Activated T-helper 2 cell treated with anti-CD3 and anti-CD28 coated beads, Interferon-gamma antibody, Interleukin-2, Interleukin-4, amounts not matched to agents 10 μg/mL and 5 μg/mL and 100 μg/mL, durations not matched to agents 14 hours and 24 hours and 36 hours (primary cell): ENCODE data around the gene TMPRSS4. TPM values are rescaled to one million over a fixed set of nuclear protein-coding genes. Genes with fewer than 3 reads are reported as not detected.

ENCODE experiments used
- DNase-seq: peaks from one replicate; pipeline ENCODE4 v3.0.0; 2021; ENCODE audit warnings: low spot score
- H3K27ac Mint-ChIP-seq: one replicate; pipeline ENCODE4 v1.8.0; 2021; ENCODE audit warnings: mixed read lengths
- H3K27me3 Mint-ChIP-seq: one replicate; pipeline ENCODE4 v1.8.0; 2021; ENCODE audit warnings: low read depth, mixed read lengths
- H3K36me3 Mint-ChIP-seq: one replicate; pipeline ENCODE4 v1.8.0; 2021; ENCODE audit warnings: low read depth, mixed read lengths
- H3K4me1 Mint-ChIP-seq: one replicate; pipeline ENCODE4 v1.8.0; 2021; ENCODE audit warnings: low read depth, mixed read lengths
- H3K4me3 Mint-ChIP-seq: one replicate; pipeline ENCODE4 v1.8.0; 2021; ENCODE audit warnings: low read depth, mild to moderate bottlenecking, moderate library complexity, mixed read lengths
- H3K9me3 Mint-ChIP-seq: one replicate; pipeline ENCODE4 v1.8.0; 2021; ENCODE audit warnings: mixed read lengths
- intact Hi-C: fragments of 100-400 bp; cut with micrococcal nuclease; formaldehyde crosslinking; loops from one replicate; pipeline ENCODE4 v1.15.1; 2023
- total RNA-seq: library from RNA; stranded (reverse); gene quantifications from 2 replicates; pipeline ENCODE4 v1.2.3, GENCODE V29; 2022

The TMPRSS4 gene, protein sequence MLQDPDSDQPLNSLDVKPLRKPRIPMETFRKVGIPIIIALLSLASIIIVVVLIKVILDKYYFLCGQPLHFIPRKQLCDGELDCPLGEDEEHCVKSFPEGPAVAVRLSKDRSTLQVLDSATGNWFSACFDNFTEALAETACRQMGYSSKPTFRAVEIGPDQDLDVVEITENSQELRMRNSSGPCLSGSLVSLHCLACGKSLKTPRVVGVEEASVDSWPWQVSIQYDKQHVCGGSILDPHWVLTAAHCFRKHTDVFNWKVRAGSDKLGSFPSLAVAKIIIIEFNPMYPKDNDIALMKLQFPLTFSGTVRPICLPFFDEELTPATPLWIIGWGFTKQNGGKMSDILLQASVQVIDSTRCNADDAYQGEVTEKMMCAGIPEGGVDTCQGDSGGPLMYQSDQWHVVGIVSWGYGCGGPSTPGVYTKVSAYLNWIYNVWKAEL
- not detected in 2 replicates for total RNA-seq

DNA sequence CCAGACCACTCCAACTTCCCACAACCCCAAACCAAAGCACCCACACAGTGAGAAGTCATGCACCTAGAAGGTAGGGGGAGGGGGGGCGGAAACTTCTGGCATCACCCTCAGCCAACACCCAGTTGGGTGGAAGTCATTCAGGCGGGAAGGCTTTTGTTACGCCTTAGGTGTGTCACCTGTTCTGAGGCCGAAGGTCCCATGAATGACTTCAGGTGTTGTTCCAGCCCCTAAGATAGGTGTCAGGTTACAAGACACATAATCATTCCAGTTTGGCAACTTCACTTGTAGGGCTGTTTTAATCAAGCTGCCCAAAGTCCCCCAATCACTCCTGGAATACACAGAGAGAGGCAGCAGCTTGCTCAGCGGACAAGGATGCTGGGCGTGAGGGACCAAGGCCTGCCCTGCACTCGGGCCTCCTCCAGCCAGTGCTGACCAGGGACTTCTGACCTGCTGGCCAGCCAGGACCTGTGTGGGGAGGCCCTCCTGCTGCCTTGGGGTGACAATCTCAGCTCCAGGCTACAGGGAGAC, at the start of gene TMPRSS4:
Gene TMPRSS4, plus strand, starts transcription at position 325 of the 528 bp plus-strand sequence. CDS start 225 bp downstream, outside the sequence.
- Mint-ChIP-seq H3K4me1 (peaks cover 1% of the 10 kb centered on the region), H3K27ac (no peak within 1 kb of the TSS), H3K9me3 (no peaks in the 10 kb centered on the region), H3K27me3 (peaks cover 6% of the 10 kb centered on the region), H3K4me3 (no peak within 1 kb of the TSS), H3K36me3 (no peaks in the 10 kb centered on the region)
- no peak for DNase-seq
- intact Hi-C loops, result no loop called here

DNA sequence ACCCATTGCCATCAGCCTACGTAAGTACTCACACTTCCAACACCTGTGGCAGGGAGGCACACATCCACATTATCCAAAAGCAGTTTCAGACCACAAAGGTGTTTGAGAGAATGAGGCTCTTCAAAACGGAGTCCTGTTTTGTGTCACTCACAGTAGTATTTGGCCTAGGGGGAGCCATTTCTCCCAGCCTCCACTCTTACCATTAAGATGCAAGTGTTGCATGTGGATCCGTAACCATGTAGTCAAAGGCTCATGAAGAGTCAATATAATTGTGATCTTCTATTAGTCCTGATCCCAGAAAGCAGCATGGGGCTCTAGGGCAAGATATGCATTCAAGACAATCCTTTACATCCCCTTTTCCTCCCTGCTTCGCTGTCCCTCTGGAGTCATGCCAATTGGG, 49.2 kb upstream of the TMPRSS4 start:
- H3K4me3 Mint-ChIP-seq, result no peak overlapping the region
- H3K27me3 Mint-ChIP-seq, result no peaks in the 10 kb centered on the region
- peaks cover 22% of the 10 kb centered on the region for H3K9me3 Mint-ChIP-seq
- H3K36me3 Mint-ChIP-seq, result peaks cover 9% of the 10 kb centered on the region
- no peak for DNase-seq
- intact Hi-C loops, result no loop called here
- H3K4me1 Mint-ChIP-seq, result peaks cover 50% of the 10 kb centered on the region
- no peak overlapping the region for H3K27ac Mint-ChIP-seq

DNA sequence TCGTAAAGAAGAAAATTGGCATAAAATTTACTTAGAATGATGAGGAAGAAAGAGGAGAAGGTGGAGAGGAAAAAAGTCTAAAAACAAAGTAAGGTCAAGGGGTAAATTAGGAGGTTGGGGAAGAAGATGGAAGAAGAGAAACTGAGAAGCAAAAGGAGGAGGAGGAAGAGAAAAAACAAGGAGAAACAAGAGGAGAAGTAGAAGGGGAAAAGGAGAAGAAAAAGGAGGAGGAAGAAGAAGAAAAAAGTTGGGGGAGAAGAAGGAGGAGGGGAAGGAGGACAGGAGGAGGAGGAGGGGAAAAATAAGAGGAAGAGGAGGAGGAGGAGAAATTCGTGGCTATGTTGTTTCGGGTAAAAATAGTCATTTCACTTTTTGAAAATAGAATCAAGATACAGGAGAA, 48.3 kb upstream of the TMPRSS4 start:
- peak overlapping the region; percentile 49 for H3K27ac Mint-ChIP-seq

DNA sequence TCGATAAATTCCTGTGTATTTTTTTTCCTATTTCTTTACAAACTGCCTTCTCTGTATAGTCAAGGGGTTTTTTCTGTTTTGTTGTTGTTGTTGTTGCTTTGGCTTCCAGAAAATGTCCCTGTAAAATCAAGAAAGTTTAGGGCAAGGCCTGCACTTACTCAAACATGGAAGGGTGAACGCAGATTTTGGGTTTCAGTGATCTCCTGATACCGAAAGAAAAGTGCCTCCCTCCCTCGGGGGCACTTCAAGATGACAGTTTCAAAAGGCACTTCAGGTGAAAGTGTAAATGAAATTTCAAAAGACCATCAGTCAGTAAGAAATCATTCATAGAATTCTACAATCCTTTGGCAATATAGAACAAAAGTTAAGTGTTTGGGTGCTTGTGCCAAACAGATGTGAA, 43.4 kb upstream of the TMPRSS4 start:
- Mint-ChIP-seq H3K9me3 (peaks cover 20% of the 10 kb centered on the region), H3K27ac (peak overlapping the region; percentile 85), H3K4me3 (peak overlapping the region; percentile 7), H3K36me3 (peaks cover 8% of the 10 kb centered on the region), H3K4me1 (peaks cover 56% of the 10 kb centered on the region), H3K27me3 (no peaks in the 10 kb centered on the region)
- DNase-seq, result no peak
- intact Hi-C loops, result loop anchor here (1.0 to 2.0 kb wide), 3 partner anchors 9 to 31 kb away; no protein-coding TSS in a partner anchor

More for the DNA sequence above, 48.3 kb upstream of the TMPRSS4 start:
- no peak for DNase-seq
- intact Hi-C loops, result loop anchor here (1.0 kb wide), 1 partner anchor 14 kb away; no protein-coding TSS in a partner anchor
- Mint-ChIP-seq H3K4me3 (no peak overlapping the region), H3K4me1 (peaks cover 56% of the 10 kb centered on the region), H3K27me3 (no peaks in the 10 kb centered on the region), H3K36me3 (peaks cover 9% of the 10 kb centered on the region), H3K9me3 (peaks cover 22% of the 10 kb centered on the region)

DNA sequence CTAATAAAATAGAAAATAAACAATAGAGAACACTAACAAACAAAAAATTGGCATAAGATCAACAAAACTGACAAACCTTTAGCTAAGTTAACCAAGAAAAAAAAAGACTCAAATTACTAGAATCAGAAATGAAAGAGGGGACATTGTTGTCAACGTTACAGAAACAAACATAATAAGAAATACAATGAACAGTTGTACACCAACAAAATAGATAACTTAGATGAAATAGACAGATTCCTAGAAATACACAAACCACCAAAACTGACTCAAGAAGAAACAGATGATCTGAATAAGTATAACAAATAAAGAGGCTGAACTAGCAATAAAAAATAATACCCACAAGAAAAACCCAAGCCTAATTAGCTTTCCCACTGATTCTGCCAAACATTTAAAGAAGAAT, 34.7 kb upstream of the TMPRSS4 start:
- Mint-ChIP-seq H3K27ac (peak overlapping the region; percentile 88), H3K4me3 (no peak overlapping the region), H3K9me3 (peaks cover 11% of the 10 kb centered on the region), H3K4me1 (peaks cover 78% of the 10 kb centered on the region), H3K27me3 (no peaks in the 10 kb centered on the region), H3K36me3 (peaks cover 10% of the 10 kb centered on the region)
- DNase-seq, result no peak
- intact Hi-C loops, result loop anchor here (1.0 kb wide), 1 partner anchor 9 kb away; no protein-coding TSS in a partner anchor

DNA sequence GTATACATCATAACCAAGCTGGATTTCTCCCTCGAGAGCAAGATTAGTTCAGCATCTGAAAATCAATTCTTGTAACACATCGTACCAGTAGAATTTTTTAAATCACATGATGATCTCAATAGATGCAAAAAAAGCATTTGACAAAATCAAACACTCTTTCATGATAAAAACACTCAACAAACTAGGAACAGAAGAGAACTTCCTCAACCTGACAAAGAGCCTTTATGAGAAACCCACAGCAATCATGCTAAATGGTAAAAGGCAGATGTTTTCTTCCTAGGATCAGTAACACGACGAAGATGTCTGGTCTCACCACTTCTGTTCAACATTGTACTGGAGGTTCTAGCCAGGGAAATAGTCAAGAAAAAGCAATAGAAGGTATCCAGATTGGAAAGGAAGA, 34.1 kb upstream of the TMPRSS4 start:
- H3K9me3 Mint-ChIP-seq, result peaks cover 7% of the 10 kb centered on the region
- peak overlapping the region; percentile 88 for H3K27ac Mint-ChIP-seq
- no peak for DNase-seq
- peaks cover 6% of the 10 kb centered on the region for H3K36me3 Mint-ChIP-seq
- H3K4me3 Mint-ChIP-seq, result peak overlapping the region; percentile 26
- peaks cover 79% of the 10 kb centered on the region for H3K4me1 Mint-ChIP-seq
- intact Hi-C loops, result loop anchor here (1.0 kb wide), 1 partner anchor 9 kb away; no protein-coding TSS in a partner anchor
- H3K27me3 Mint-ChIP-seq, result no peaks in the 10 kb centered on the region

DNA sequence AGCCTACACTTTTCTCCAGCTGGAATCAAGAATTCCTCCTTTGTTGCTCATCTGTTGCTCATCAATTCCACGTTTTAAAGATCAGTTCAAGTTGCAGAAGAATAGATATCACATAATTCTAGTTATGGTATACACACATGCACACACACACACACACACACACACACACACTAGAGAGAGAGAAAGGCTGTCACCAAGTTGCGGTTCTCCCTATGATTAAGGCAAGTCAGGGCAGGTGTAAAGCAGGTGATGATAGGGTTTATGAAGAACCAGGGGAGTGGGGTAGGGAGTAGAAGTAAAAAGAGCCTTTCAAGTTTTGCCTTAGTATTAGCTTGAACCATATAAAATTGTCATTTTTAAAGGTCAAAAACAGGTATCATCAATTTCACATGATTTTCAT, 31.7 kb upstream of the TMPRSS4 start:
- DNase-seq, result no peak
- Mint-ChIP-seq H3K4me3 (no peak overlapping the region), H3K9me3 (no peaks in the 10 kb centered on the region), H3K36me3 (no peaks in the 10 kb centered on the region), H3K27me3 (no peaks in the 10 kb centered on the region), H3K27ac (peak overlapping the region; percentile 97), H3K4me1 (peaks cover 81% of the 10 kb centered on the region)
- intact Hi-C loops, result loop anchor here (5.0 kb wide), 2 partner anchors 157 to 202 kb away; no protein-coding TSS in a partner anchor

DNA sequence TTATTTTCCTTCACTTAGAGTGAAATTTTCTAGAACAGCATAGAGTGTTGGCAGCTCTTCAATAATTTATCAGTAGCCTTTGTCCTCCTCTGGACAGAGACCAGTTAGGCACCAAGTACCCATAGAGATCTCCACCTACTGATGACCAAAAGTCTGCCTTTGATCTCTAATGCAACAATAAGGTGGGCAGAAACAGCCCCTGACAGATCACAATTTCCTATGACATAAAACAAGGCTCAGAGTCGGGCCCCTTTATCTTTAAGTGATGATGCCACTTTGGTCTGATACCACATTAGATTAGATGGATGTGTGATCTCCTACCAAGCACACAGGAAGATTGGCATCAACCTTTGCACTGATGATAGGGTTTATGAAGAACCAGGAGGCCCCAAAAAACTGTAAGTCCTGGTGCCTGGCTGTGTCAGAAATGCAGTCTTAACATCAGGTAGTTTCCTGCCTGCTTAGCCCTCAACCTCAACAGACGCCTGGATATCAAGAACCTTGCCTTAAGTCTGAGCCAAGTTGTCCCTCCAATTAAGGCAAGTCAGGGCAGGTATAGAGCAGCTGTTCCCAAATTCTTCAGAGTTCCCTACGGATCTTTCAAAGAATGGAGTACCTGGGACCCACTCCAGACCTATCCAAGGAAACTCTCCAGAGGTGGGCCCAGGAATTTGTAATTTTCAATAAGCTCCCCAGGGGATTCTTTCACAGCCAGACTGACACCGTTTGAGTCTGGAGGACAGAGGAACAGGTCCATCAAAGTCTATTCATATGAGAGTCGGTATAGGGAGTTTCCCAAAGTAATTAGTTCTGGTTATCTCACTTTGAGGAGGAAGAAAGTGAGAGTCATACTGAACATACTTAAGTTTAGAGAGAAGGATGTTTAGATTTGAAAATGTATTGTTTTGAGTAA, 30.6 kb upstream of the TMPRSS4 start:
- no peaks in the 10 kb centered on the region for H3K9me3 Mint-ChIP-seq
- H3K4me3 Mint-ChIP-seq, result peak overlapping the region; percentile 17
- peaks cover 83% of the 10 kb centered on the region for H3K4me1 Mint-ChIP-seq
- peak; percentile 25 for DNase-seq
- no peaks in the 10 kb centered on the region for H3K27me3 Mint-ChIP-seq
- peak overlapping the region; percentile 97 for H3K27ac Mint-ChIP-seq
- intact Hi-C loops, result loop anchor here (1.0 to 5.0 kb wide), 7 partner anchors 13 to 201 kb away; no protein-coding TSS in a partner anchor
- no peaks in the 10 kb centered on the region for H3K36me3 Mint-ChIP-seq

DNA sequence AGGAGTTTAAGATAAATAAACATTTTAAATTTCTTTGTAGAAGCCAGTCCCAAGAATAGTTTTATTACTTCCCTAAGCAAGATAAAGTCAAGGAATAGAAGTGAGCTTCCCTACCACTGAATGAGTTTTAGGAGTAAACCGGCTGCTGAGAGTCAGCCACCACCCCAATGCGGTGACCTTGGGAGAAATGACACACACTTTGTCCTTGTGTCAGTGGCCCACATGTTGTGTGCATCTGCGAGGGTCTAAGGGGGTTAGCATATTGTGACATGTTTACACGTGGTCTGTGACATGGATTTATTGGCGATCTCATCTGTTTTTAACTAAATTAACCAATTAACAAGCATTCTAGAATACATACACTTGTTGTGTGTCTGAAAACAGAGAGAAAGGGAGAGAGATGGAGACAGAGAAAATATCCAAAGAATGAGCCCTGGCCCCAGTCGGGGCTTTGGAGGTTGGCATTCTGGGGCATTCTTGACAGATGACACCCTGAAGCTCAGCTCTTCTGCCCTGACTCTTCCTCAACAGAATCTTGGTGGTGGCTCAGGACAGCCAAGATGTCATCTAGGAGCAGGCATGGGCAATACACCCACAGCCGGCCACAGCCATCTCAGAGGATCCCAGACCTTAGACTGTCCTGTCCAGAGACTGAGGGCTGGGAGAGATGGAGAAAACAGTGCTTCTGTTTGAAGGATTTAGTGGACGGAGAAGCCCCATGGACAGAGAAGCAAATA, 29.7 kb upstream of the TMPRSS4 start:
- peak overlapping the region; percentile 97 for H3K27ac Mint-ChIP-seq
- H3K27me3 Mint-ChIP-seq, result no peaks in the 10 kb centered on the region
- intact Hi-C loops, result loop anchor here (1.0 to 5.0 kb wide), 7 partner anchors 14 to 200 kb away; no protein-coding TSS in a partner anchor
- peaks cover 83% of the 10 kb centered on the region for H3K4me1 Mint-ChIP-seq
- H3K4me3 Mint-ChIP-seq, result peak overlapping the region; percentile 17
- DNase-seq, result no peak
- no peaks in the 10 kb centered on the region for H3K9me3 Mint-ChIP-seq
- H3K36me3 Mint-ChIP-seq, result no peaks in the 10 kb centered on the region

DNA sequence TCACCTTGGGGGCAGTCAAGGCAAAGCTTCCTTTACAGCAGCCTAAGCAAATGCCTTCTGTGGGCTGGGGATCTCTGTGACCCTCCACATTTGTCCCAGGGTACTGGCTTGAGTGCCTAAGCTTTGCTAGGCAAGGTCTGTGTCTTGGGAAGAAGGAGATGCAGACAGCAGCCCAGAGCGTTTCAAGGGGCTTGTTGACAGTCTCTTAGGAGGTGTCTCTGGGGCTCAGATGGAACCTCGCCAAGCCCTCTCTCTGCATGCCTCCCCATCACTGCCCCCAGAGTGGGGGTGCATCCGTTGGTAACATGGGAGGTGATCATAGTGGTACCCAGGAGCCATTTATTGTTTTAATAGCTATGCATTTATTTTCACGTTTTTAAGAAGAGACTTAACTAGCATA, 29.1 kb upstream of the TMPRSS4 start:
- Mint-ChIP-seq H3K27me3 (no peaks in the 10 kb centered on the region), H3K36me3 (no peaks in the 10 kb centered on the region)
- intact Hi-C loops, result loop anchor here (5.0 kb wide), 2 partner anchors 155 to 200 kb away; no protein-coding TSS in a partner anchor

DNA sequence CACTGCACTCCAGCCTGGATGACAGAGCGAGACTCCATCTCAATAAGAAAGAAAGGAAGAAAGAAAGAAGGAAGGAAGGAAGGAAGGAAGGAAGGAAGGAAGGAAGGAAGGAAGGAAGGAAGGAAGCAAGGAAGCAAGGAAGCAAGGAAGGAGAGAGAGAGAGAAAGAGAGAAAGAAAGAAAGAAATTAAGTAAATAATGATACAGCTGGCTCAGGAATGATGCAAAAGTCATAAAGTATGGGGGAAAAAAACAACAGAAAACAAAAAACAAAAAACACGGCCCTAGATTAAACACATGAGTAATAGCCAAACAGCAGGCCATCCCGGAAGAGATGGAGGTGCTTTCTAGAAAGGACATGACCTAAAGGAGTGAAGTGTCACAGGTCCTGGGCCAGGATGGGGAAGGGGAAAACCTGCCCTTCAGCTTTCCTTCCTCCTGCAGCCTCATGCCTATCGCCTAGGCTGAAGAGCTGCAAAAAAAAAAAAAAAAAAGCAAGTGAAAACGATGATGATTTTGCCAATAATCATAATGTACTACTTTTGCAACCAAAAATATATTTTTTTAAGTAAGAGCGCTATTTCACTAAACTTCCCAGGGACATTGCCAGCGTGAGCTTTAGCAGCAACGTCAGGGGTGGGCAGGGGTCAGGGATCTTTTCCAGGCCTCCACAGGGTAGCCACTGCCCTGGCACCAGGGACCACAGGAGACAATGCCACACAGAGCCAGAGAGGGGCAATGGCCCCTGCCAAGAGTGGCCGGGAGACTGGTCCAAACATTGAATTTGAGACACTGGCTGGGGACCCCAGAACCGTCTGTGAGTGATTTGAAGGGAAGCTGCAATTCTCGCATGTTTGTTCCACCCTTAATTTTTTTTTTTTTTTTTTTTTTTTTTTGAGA, 28.2 kb upstream of the TMPRSS4 start:
- no peaks in the 10 kb centered on the region for H3K9me3 Mint-ChIP-seq
- H3K4me1 Mint-ChIP-seq, result peaks cover 83% of the 10 kb centered on the region
- intact Hi-C loops, result loop anchor here (5.0 kb wide), 2 partner anchors 154 to 199 kb away; no protein-coding TSS in a partner anchor
- no peak for DNase-seq
- H3K27ac Mint-ChIP-seq, result peak overlapping the region; percentile 68
- H3K27me3 Mint-ChIP-seq, result no peaks in the 10 kb centered on the region
- no peak overlapping the region for H3K4me3 Mint-ChIP-seq
- no peaks in the 10 kb centered on the region for H3K36me3 Mint-ChIP-seq

More for the DNA sequence above, 29.1 kb upstream of the TMPRSS4 start:
- H3K27ac Mint-ChIP-seq, result peak overlapping the region; percentile 68
- H3K4me1 Mint-ChIP-seq, result peaks cover 83% of the 10 kb centered on the region
- no peak for DNase-seq
- H3K9me3 Mint-ChIP-seq, result no peaks in the 10 kb centered on the region
- no peak overlapping the region for H3K4me3 Mint-ChIP-seq
